Keratinocyte (primary cell): Measurements from ENCODE around the gene TENM4. TPM values are rescaled to one million over a fixed set of nuclear protein-coding genes. Genes with fewer than 3 reads are reported as not detected.

Experiments
- DNase-seq: peaks from one replicate; pipeline ENCODE4 v3.0.0-alpha.2; 2011; ENCODE audit warnings: low read depth, missing footprints, low spot score
- FAIRE-seq: peaks from 2 replicates; lab custom pipeline; 2011; peaks lifted over from hg19 to GRCh38; lab: Jason Lieb, UNC
- H2AFZ ChIP-seq: 2 replicates; pipeline ENCODE4 v1.6.0; 2012; ENCODE audit warnings: low read length, control low read depth, inconsistent platforms; ENCODE audit not compliant: control insufficient read depth
- H3K27ac ChIP-seq: 2 replicates; pipeline ENCODE4 v1.5.1; 2011; ENCODE audit warnings: low read length; ENCODE audit not compliant: control insufficient read depth, insufficient read depth
- H3K27me3 ChIP-seq: 3 replicates; pipeline ENCODE4 v1.6.0; 2011; ENCODE audit warnings: low read length; ENCODE audit not compliant: control insufficient read depth, insufficient read depth; ENCODE audit errors: extremely low read depth
- H3K36me3 ChIP-seq, 2 experiments: 2 replicates in 1 of 2; 3 replicates in 1 of 2; pipeline ENCODE4 v1.5.1; 2011; ENCODE audit warnings: low read length in 2 of 2, mild to moderate bottlenecking in 1 of 2; ENCODE audit not compliant: control insufficient read depth in 2 of 2, insufficient read depth in 2 of 2; ENCODE audit errors: extremely low read depth in 1 of 2
- H3K4me1 ChIP-seq: 3 replicates; pipeline ENCODE4 v1.5.1; 2011; ENCODE audit warnings: low read length; ENCODE audit not compliant: control insufficient read depth, insufficient read depth; ENCODE audit errors: extremely low read depth
- H3K4me2 ChIP-seq: 3 replicates; pipeline ENCODE4 v1.6.0; 2011; ENCODE audit warnings: low read depth, low read length; ENCODE audit not compliant: control insufficient read depth, insufficient read depth; ENCODE audit errors: extremely low read depth
- H3K4me3 ChIP-seq, 3 experiments: fragments of 200-600 bp in 1 of 3; sonication (generic) in 1 of 3; 2 replicates in 2 of 3; 3 replicates in 1 of 3; pipeline ENCODE4 v1.5.1; 2011 to 2016; ENCODE audit warnings: low read length in 3 of 3, mild to moderate bottlenecking in 3 of 3, control low read depth in 2 of 3, inconsistent platforms in 1 of 3, low read depth in 1 of 3, mixed read lengths in 1 of 3, mixed run types in 1 of 3, moderate library complexity in 1 of 3; ENCODE audit not compliant: control insufficient read depth in 2 of 3, insufficient read depth in 2 of 3; ENCODE audit errors: extremely low read depth in 1 of 3
- H3K79me2 ChIP-seq: 2 replicates; pipeline ENCODE4 v1.6.0; 2012; ENCODE audit warnings: low read length; ENCODE audit not compliant: control insufficient read depth, insufficient read depth
- H3K9ac ChIP-seq: 3 replicates; pipeline ENCODE4 v1.6.0; 2011; ENCODE audit warnings: low read length; ENCODE audit not compliant: control insufficient read depth, insufficient read depth; ENCODE audit errors: extremely low read depth
- H3K9me1 ChIP-seq: 3 replicates; pipeline ENCODE4 v1.6.0; 2011; ENCODE audit warnings: low read length; ENCODE audit not compliant: control insufficient read depth, insufficient read depth; ENCODE audit errors: extremely low read depth
- H3K9me3 ChIP-seq: 2 replicates; pipeline ENCODE4 v1.5.1; 2012; ENCODE audit warnings: low read depth, low read length; ENCODE audit not compliant: control insufficient read depth
- H4K20me1 ChIP-seq: 3 replicates; pipeline ENCODE4 v1.6.0; 2011; ENCODE audit warnings: low read length; ENCODE audit not compliant: control insufficient read depth, insufficient read depth; ENCODE audit errors: extremely low read depth
- CTCF ChIP-seq, 3 experiments: IDR thresholded peaks in 1 of 3; conservative IDR thresholded peaks in 1 of 3; optimal IDR thresholded peaks in 1 of 3; 2 replicates in 2 of 3; 3 replicates in 1 of 3; pipeline versions ENCODE3 to v1.5.1; 2011; ENCODE audit warnings: low read length in 3 of 3, mild to moderate bottlenecking in 3 of 3, moderate library complexity in 2 of 3, control low read depth in 1 of 3, inconsistent platforms in 1 of 3; ENCODE audit not compliant: insufficient read depth in 2 of 3; ENCODE audit errors: extremely low read depth in 1 of 3
- EZH2 ChIP-seq: IDR thresholded peaks from one replicate; pipeline ENCODE4 v1.6.1; 2012; ENCODE audit warnings: inconsistent platforms, mild to moderate bottlenecking, low read length, moderate library complexity
- dilution Hi-C: fragments of 300-500 bp; cut with MboI; formaldehyde crosslinking; loops from one replicate; pipeline ENCODE4 v1.7.0; 2020; ENCODE audit warnings: low sequenced_read_pairs; ENCODE audit not compliant: extremely low pct_ligation_motif_present
- polyA plus RNA-seq, 5 experiments: library from polyadenylated mRNA; depleted of rRNA in 3 of 5; stranded (reverse) in 3 of 5; stranded (forward) in 1 of 5; unstranded in 1 of 5; fragments of >200 nt; gene quantifications; 1 replicate in 1 of 5; 2 replicates in 3 of 5; 3 replicates in 1 of 5; pipeline versions ENCODE4 v1.2.1 to v1.2.3, GENCODE V29; 2011 to 2012; ENCODE audit warnings: missing spikeins in 2 of 5, low read depth in 1 of 5, low replicate concordance in 1 of 5

TENM4 gene
- polyA plus RNA-seq, 1 donor (not counting 4 experiments of a cell fraction or from before 2014, with no cell fraction given) = 3.5 TPM

GRCh38 chr11:78731027-78731426, 709.8 kb downstream of the TENM4 start:
- Histone ChIP-seq H3K9me1 (no peaks in the 10 kb centered on the region), H3K36me3 (peaks cover 0 to 3% of the 10 kb centered on the region in 2 experiments), H3K27ac (no peak overlapping the region), H3K79me2 (no peaks in the 10 kb centered on the region), H3K9me3 (no peaks in the 10 kb centered on the region), H3K4me2 (no peak overlapping the region), H2AFZ (no peak overlapping the region), H3K4me3 (no peak overlapping the region), H3K27me3 (no peaks in the 10 kb centered on the region), H3K9ac (no peak overlapping the region), H4K20me1 (no peaks in the 10 kb centered on the region), H3K4me1 (no peaks in the 10 kb centered on the region)
- DNase-seq = no peak
- TF ChIP-seq EZH2 (no peak), CTCF (optimal IDR thresholded peaks at IDR 0.05 in 1 of 3, IDR thresholded peaks at IDR 0.05 in 1 of 3, conservative IDR thresholded peaks at IDR 0.05 in 1 of 3; ENCODE audit: extremely low read depth in 1 of 3, insufficient read depth in 2 of 3, low read length in 3 of 3) (no peak)
- dilution Hi-C loops = no loop called here
- no peak for FAIRE-seq

- Histone ChIP-seq H3K79me2 (no peaks in the 10 kb centered on the region), H3K4me1 (no peaks in the 10 kb centered on the region), H3K36me3 (peaks cover 0 to 5% of the 10 kb centered on the region in 2 experiments), H3K9ac (no peak overlapping the region), H2AFZ (no peak overlapping the region), H3K4me2 (no peak overlapping the region), H3K4me3 (no peak overlapping the region), H3K9me3 (no peaks in the 10 kb centered on the region), H3K9me1 (no peaks in the 10 kb centered on the region), H3K27ac (no peak overlapping the region), H4K20me1 (no peaks in the 10 kb centered on the region), H3K27me3 (no peaks in the 10 kb centered on the region)
- TF ChIP-seq CTCF (optimal IDR thresholded peaks at IDR 0.05 in 1 of 3, IDR thresholded peaks at IDR 0.05 in 1 of 3, conservative IDR thresholded peaks at IDR 0.05 in 1 of 3; ENCODE audit: extremely low read depth in 1 of 3, insufficient read depth in 2 of 3, low read length in 3 of 3) (no peak), EZH2 (no peak)
- FAIRE-seq = no peak
- DNase-seq = no peak
- dilution Hi-C loops = no loop called here
Observed at GRCh38 chr11:78730267-78730824, 710.5 kb downstream of the TENM4 start.
